Suprapubic skin (tissue), 4 donors: ENCODE measurements around the gene NCAPG2. TPM values are rescaled to one million over a fixed set of nuclear protein-coding genes. Genes with fewer than 3 reads are reported as not detected.
"Not testable (repeated sequence)": the region's sequence is repeated elsewhere in the genome, so short reads cannot be mapped to it uniquely, and the experiment has no call there.

ENCODE experiments used
- DNase-seq, 2 donors: peaks; one replicate each; pipeline ENCODE4 v3.0.0-alpha.2; 2019; ENCODE audit warnings: low spot score in 2 of 2
- H3K27ac ChIP-seq: fragments of 200-600 bp; sonication (generic); one replicate; pipeline ENCODE4 v1.5.1; 2019
- H3K27me3 ChIP-seq: fragments of 200-600 bp; sonication (generic); one replicate; pipeline ENCODE4 v1.5.1; 2019
- H3K36me3 ChIP-seq: fragments of 200-600 bp; sonication (generic); one replicate; pipeline ENCODE4 v1.5.1; 2019
- H3K4me1 ChIP-seq: fragments of 200-600 bp; sonication (generic); one replicate; pipeline ENCODE4 v1.5.1; 2019
- H3K4me3 ChIP-seq: fragments of 200-600 bp; sonication (generic); one replicate; pipeline ENCODE4 v1.5.1; 2019; ENCODE audit warnings: mild to moderate bottlenecking
- H3K9me3 ChIP-seq: fragments of 200-600 bp; sonication (generic); one replicate; pipeline ENCODE4 v1.5.1; 2019
- EP300 ChIP-seq: sonication (generic); formaldehyde crosslinking; IDR thresholded peaks from one replicate; pipeline ENCODE4 v1.6.1; 2017; ENCODE audit warnings: antibody characterized with exemption
- POLR2A ChIP-seq, 2 donors: fragments of 450-650 bp; IDR thresholded peaks; one replicate each; pipeline ENCODE4 v1.6.1; 2017; ENCODE audit warnings: antibody characterized with exemption in 2 of 2, mild to moderate bottlenecking in 2 of 2, moderate library complexity in 2 of 2
- POLR2AphosphoS5 ChIP-seq, 3 donors: sonication (generic); formaldehyde crosslinking; IDR thresholded peaks; one replicate each; pipeline ENCODE4 v1.6.1; 2017; ENCODE audit warnings: antibody characterized with exemption in 3 of 3
- WGBS: methylation state at CpG from one replicate; pipeline ENCODE4 v1.1.5; 2018; 5-methylcytosine and 5-hydroxymethylcytosine counted together
- total RNA-seq, 4 donors: library from RNA; depleted of rRNA; stranded (reverse); fragments of >200 nt; gene quantifications; one replicate each; pipeline ENCODE4 v1.1.0, GENCODE V29; 2016
- TF ChIP-seq, protein P1 (sequence below), 2 donors: fragments of 200-600 bp in 1 of 2; fragments of 450-650 bp in 1 of 2; sonication (generic) in 1 of 2; IDR thresholded peaks; one replicate each; pipeline ENCODE4 v1.5.1; 2016 to 2019; ENCODE audit warnings: antibody characterized with exemption in 2 of 2, mild to moderate bottlenecking in 1 of 2, moderate library complexity in 1 of 2

The NCAPG2 gene
- total RNA-seq, 4 donors from 2014 or later, result 5.6 to 11.4 (median 7.2) TPM

DNA sequence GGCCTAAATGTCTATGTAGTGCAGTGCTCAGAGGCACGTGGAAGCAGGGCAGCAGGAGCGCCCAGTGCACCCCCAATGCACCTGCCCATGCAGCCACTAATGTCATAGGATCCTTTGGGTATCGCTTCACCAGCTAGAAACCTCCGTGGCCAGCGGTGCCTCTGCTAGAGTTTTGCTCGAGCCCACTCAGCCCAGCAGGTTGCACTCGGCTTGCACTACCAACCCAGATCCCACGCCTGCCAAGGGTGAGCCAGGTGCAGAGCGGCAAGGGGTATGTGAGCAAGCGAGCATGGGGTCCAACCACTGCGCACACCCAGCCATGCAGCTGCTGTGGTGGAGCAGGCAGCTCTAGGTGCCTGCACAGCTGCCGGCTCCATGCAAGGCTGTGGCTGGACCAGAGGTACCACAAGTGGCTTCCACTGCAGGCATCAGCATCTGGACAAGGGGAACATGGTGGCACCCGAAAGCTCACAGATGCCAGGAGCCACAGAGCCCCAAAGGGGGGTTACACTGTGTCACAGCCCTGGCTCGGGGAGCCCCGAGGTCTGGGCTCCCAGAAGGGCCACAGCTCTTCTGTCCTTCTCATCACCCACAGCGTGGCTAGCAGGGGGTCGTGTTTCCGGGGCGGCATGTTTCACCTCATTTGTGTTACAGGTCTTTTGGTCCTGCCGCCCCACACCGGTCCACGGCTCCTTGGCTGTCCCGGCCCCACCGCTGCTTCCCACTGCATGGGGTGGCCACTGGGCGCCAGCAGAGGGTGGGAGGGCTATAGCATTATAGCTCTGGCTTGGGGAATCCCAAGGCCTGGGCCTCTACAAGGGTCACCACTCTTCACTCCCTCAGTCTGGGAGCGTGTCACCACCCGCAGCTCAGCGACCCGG, 2.3 kb upstream of the NCAPG2 start:
- H3K27me3 ChIP-seq, result no peaks in the 10 kb centered on the region
- no peak for DNase-seq
- H3K9me3 ChIP-seq, result no peaks in the 10 kb centered on the region
- no peak overlapping the region for H3K4me3 ChIP-seq
- WGBS, result 94% methylated on average over 18 of the region's 29 CpGs
- H3K36me3 ChIP-seq, result no peaks in the 10 kb centered on the region
- peaks cover 14% of the 10 kb centered on the region for H3K4me1 ChIP-seq
- TF ChIP-seq POLR2AphosphoS5 (IDR thresholded peaks at IDR 0.05), result no peak
- no peak for TF ChIP-seq POLR2A (IDR thresholded peaks at IDR 0.05)
- TF ChIP-seq EP300, result no peak
- TF ChIP-seq, protein P1, sequence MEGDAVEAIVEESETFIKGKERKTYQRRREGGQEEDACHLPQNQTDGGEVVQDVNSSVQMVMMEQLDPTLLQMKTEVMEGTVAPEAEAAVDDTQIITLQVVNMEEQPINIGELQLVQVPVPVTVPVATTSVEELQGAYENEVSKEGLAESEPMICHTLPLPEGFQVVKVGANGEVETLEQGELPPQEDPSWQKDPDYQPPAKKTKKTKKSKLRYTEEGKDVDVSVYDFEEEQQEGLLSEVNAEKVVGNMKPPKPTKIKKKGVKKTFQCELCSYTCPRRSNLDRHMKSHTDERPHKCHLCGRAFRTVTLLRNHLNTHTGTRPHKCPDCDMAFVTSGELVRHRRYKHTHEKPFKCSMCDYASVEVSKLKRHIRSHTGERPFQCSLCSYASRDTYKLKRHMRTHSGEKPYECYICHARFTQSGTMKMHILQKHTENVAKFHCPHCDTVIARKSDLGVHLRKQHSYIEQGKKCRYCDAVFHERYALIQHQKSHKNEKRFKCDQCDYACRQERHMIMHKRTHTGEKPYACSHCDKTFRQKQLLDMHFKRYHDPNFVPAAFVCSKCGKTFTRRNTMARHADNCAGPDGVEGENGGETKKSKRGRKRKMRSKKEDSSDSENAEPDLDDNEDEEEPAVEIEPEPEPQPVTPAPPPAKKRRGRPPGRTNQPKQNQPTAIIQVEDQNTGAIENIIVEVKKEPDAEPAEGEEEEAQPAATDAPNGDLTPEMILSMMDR (IDR thresholded peaks at IDR 0.05), result no peak
- H3K27ac ChIP-seq, result no peak overlapping the region

DNA sequence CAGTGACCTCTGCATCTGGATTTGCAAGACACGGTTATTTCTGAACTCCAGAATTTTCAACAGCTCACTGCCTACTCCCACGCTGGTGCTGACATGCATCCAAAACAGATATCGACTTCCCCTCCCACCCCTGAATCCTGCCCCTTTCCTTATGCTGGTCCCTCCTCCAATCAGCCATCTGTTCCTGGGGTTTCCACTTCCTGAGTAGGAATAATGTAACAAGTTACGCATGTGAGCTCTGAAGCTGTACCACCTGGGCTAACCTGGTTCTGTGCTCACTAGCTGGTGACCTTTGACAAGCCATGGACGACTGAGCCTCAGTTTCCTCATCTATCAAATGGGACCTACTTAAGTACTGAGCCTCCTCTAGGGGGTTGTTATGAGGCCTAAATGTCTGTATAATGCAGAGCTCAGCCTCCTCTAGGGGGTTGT, 1.7 kb upstream of the NCAPG2 start:
- no peak overlapping the region for H3K27ac ChIP-seq
- no peak overlapping the region for H3K4me3 ChIP-seq

DNA sequence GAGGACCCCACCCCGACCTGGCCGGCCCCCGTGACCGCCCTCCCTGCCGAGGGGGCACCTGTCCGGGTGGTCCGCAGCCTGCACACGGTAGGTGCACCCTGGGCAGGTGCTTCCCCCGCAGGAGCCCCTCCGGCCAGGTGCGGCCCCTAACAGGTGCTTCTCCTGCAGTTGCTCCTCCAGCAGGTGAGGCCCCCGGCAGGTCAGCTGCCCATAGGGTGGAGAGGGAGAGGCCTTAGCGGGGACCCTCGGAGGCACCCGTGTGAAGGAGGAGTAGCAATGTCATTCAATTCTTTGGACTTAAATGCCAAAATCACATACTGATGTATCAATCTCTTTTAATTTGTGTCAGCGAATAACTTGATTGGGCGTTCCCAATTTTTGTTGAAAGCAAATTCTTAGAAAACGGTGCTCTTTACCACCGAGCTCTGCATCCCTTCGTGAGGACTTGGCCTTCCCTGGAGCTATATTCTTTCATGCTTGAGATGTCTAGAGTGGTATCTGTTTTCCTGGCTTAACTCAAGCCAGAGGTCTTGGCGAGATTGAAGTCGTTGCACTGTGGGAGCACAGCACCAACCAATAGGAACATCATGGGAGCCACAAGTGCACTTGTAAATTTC, 738 bp upstream of the NCAPG2 start:
- peaks cover 14% of the 10 kb centered on the region for H3K4me1 ChIP-seq
- no peaks in the 10 kb centered on the region for H3K27me3 ChIP-seq
- H3K9me3 ChIP-seq, result no peaks in the 10 kb centered on the region
- TF ChIP-seq POLR2A (IDR thresholded peaks at IDR 0.05), result no peak
- TF ChIP-seq POLR2AphosphoS5 (IDR thresholded peaks at IDR 0.05), result no peak
- TF ChIP-seq, protein P1 (IDR thresholded peaks at IDR 0.05), result no peak
- TF ChIP-seq EP300, result no peak
- peak overlapping the region; percentile 87 for H3K27ac ChIP-seq
- 11% methylated on average over 10 of the region's 22 CpGs for WGBS
- DNase-seq, result no peak
- peak overlapping the region; percentile 85 for H3K4me3 ChIP-seq
- no peaks in the 10 kb centered on the region for H3K36me3 ChIP-seq

More for the DNA sequence above, 1.7 kb upstream of the NCAPG2 start:
- Histone ChIP-seq H3K4me1 (peaks cover 14% of the 10 kb centered on the region), H3K9me3 (no peaks in the 10 kb centered on the region), H3K27me3 (no peaks in the 10 kb centered on the region), H3K36me3 (no peaks in the 10 kb centered on the region)
- WGBS, result 74% methylated on average over 5 of the region's 5 CpGs
- TF ChIP-seq POLR2A (IDR thresholded peaks at IDR 0.05) (no peak), EP300 (no peak), POLR2AphosphoS5 (IDR thresholded peaks at IDR 0.05) (no peak)
- TF ChIP-seq, protein P1 (IDR thresholded peaks at IDR 0.05), result no peak
- no peak for DNase-seq

DNA sequence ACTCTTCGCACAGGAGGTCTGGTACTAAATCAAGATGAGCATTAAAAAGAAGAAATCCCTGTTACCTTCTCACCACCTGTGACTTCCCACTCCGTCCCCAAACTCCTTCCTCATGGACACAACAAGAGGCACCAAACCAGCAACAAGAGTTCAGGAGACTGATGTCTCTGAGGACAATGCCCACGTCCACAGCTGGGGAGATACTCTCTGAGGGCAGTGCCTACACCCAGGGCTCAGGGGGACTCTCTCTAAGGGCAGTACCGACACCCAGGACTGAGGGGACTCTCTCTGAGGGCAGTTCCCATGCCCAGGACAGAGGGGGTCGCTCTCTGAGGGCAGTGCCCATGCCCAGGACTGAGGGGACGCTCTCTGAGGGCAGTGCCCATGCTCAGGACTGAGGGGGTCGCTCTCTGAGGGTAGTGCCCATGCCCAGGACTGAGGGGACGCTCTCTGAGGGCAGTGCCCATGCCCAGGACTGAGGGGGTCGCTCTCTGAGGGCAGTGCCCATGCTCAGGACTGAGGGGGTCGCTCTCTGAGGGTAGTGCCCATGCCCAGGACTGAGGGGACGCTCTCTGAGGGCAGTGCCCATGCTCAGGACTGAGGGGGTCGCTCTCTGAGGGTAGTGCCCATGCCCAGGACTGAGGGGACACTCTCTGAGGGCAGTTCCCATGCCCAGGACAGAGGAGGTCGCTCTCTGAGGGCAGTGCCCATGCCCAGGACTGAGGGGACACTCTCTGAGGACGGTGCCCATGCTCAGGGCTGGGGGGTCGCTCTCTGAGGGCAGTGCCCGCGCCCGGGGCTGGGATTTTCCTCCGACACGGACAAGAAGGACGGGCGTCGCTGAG, 703 bp downstream of the NCAPG2 start:
- H3K27me3 ChIP-seq, H3K9me3 ChIP-seq, DNase-seq, H3K36me3 ChIP-seq, H3K27ac ChIP-seq: not testable (repeated sequence)
- WGBS, result 53% methylated on average over 7 of the region's 23 CpGs
- Histone ChIP-seq H3K4me1 (peaks cover 14% of the 10 kb centered on the region), H3K4me3 (peak overlapping the region; percentile 85)

DNA sequence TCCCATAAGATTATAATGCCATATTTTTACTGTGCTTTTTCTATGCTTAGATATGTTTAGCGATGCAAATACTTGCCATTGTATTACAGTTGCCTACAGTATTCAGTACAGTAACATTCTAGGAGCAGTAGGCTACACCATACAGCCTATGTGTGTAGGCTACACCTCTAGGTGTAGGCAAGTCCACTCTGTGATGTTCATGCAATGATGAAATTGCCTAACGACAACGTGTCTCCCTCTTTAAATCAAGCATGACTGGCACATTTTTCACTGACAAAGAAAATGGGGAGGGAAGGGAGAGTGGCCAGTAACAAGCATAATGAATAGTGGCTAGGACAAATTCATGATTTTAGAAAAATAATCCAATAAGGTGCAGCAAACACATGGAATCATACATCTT, 1.7 kb downstream of the NCAPG2 start:
- H3K27me3 ChIP-seq, result no peaks in the 10 kb centered on the region
- DNase-seq, result no peak
- WGBS, result 44% methylated on average over 3 of the region's 3 CpGs

More for the DNA sequence above, 1.7 kb downstream of the NCAPG2 start:
- H3K4me1 ChIP-seq, result peaks cover 14% of the 10 kb centered on the region
- H3K9me3 ChIP-seq, result no peaks in the 10 kb centered on the region
- TF ChIP-seq, protein P1 (IDR thresholded peaks at IDR 0.05), result no peak
- TF ChIP-seq POLR2A (IDR thresholded peaks at IDR 0.05) (no peak), EP300 (no peak), POLR2AphosphoS5 (IDR thresholded peaks at IDR 0.05) (no peak)
- no peak overlapping the region for H3K4me3 ChIP-seq
- no peak overlapping the region for H3K27ac ChIP-seq
- H3K36me3 ChIP-seq, result no peaks in the 10 kb centered on the region
